ENCODE results near the gene ADGRG1. TPM values are rescaled to one million over a fixed set of nuclear protein-coding genes. Genes with fewer than 3 reads are reported as not detected.

ADGRG1 gene
- total RNA-seq, 1 experiment from 2014 or later, result 131 TPM

DNA sequence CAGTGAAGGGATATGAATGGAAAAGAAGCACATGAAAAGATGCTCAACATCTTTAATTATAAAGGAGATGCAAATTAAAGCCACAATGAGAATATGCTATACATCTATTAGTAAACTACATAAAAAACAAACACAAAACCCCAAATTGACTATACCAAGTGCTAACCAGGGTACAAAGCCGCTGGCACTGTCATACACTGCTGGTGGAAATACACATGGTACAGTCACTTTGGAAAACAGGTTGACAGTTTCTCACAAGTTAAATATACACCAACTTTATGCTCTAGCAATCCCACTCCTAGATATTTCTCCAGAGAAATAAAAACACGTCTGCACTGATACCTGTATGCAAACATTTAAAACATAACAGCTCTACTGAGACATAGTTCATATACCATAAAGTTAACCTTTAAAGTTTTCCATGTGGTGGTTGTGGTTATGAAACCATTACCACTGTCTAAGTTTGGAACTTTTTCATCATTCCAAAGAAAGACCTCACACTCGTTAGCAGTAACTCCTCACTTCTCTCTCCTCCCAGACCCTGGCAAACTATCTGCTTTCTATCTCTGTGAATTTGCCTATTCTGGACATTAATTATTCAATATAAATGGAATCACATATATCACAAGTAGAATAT is 43.3 kb upstream of the ADGRG1 start:
- no peaks in the 10 kb centered on the region for H3K79me2 ChIP-seq (ENCODE audit: low read depth)
- H3K9me2 ChIP-seq (ENCODE audit: insufficient read depth), result no peaks in the 10 kb centered on the region
- CTCF ChIA-PET, result interaction anchor here (0.7 kb wide), 2 partner anchors 125 to 534 kb away, joined by 3 to 5 read pairs; no protein-coding TSS in a partner anchor
- no peaks in the 10 kb centered on the region for H4K20me1 ChIP-seq (ENCODE audit: insufficient read depth)
- BruUV-seq (replicated peaks), result no TSS peak
- no peak overlapping the region for H3K4me2 ChIP-seq
- H3K4me1 ChIP-seq (replicated peaks; ENCODE audit: insufficient read depth), result peaks cover 3% of the 10 kb centered on the region
- H3K27me3 ChIP-seq (ENCODE audit: insufficient read depth, low read depth), result no peaks in the 10 kb centered on the region
- no peak overlapping the region for H3K27ac ChIP-seq
- DNase-seq, result no peak
- TF ChIP-seq, protein P1, sequence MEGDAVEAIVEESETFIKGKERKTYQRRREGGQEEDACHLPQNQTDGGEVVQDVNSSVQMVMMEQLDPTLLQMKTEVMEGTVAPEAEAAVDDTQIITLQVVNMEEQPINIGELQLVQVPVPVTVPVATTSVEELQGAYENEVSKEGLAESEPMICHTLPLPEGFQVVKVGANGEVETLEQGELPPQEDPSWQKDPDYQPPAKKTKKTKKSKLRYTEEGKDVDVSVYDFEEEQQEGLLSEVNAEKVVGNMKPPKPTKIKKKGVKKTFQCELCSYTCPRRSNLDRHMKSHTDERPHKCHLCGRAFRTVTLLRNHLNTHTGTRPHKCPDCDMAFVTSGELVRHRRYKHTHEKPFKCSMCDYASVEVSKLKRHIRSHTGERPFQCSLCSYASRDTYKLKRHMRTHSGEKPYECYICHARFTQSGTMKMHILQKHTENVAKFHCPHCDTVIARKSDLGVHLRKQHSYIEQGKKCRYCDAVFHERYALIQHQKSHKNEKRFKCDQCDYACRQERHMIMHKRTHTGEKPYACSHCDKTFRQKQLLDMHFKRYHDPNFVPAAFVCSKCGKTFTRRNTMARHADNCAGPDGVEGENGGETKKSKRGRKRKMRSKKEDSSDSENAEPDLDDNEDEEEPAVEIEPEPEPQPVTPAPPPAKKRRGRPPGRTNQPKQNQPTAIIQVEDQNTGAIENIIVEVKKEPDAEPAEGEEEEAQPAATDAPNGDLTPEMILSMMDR (conservative IDR thresholded peaks at IDR 0.05), result no peak
- TF ChIP-seq EZH2 (IDR thresholded peaks at IDR 0.05; ENCODE audit: low read depth), result no peak
- POLR2A ChIA-PET (ENCODE audit: unreplicated experiment), result no interaction called here
- H3F3A ChIP-seq (ENCODE audit: insufficient read depth, low read depth), result peaks cover 6% of the 10 kb centered on the region
- H3K4me3 ChIP-seq, result no peak overlapping the region
- H3K9me3 ChIP-seq (ENCODE audit: insufficient read depth, low read depth), result no peaks in the 10 kb centered on the region
- no peaks in the 10 kb centered on the region for H3K36me3 ChIP-seq (ENCODE audit: low read depth)
- intact Hi-C loops (cut with micrococcal nuclease; ENCODE audit: unreplicated experiment), result no loop called here
- no peak overlapping the region for H2AFZ ChIP-seq

DNA sequence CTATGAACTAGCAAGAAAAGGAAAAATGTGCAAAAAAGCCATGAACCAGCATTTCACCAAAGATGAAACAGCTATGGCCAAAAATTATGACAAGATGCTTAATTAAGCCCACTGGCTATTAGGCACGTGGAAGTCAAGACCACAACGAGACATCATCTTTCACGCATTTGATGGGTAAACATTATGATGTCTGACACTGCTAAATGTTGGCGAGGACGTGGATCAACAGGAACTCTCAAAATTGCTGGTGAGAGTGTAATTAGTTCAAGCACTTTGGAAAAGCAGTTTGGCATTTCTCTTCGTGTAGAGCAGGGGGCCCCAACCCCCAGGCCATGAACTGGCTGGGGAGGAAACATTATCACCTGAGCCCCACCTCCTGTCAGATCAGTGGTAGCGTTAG is 39.6 kb upstream of the ADGRG1 start:
- intact Hi-C loops (cut with micrococcal nuclease; ENCODE audit: unreplicated experiment), result no loop called here
- no peak overlapping the region for H2AFZ ChIP-seq
- TF ChIP-seq, protein P1 (conservative IDR thresholded peaks at IDR 0.05), result no peak
- no peak for TF ChIP-seq EZH2 (IDR thresholded peaks at IDR 0.05; ENCODE audit: low read depth)
- no peak overlapping the region for H3K4me2 ChIP-seq
- H3K79me2 ChIP-seq (ENCODE audit: low read depth), result no peaks in the 10 kb centered on the region
- H3K9me2 ChIP-seq (ENCODE audit: insufficient read depth), result no peaks in the 10 kb centered on the region
- H4K20me1 ChIP-seq (ENCODE audit: insufficient read depth), result no peaks in the 10 kb centered on the region
- no peak for DNase-seq
- H3K9me3 ChIP-seq (ENCODE audit: insufficient read depth, low read depth), result no peaks in the 10 kb centered on the region
- H3K27me3 ChIP-seq (ENCODE audit: insufficient read depth, low read depth), result no peaks in the 10 kb centered on the region
- CTCF ChIA-PET, result interaction anchor here (0.7 kb wide), 1 partner anchor 133 kb away, joined by 3 read pairs; no protein-coding TSS in a partner anchor
- H3K4me3 ChIP-seq, result no peak overlapping the region
- POLR2A ChIA-PET (ENCODE audit: unreplicated experiment), result interaction anchor here (0.5 kb wide), 1 partner anchor 418 kb away, joined by 8 read pairs; no protein-coding TSS in a partner anchor
- H3K27ac ChIP-seq, result no peak overlapping the region
- H3F3A ChIP-seq (ENCODE audit: insufficient read depth, low read depth), result peaks cover 22% of the 10 kb centered on the region
- H3K36me3 ChIP-seq (ENCODE audit: low read depth), result no peaks in the 10 kb centered on the region
- H3K4me1 ChIP-seq (replicated peaks; ENCODE audit: insufficient read depth), result peaks cover 16% of the 10 kb centered on the region
- BruUV-seq (replicated peaks), result no TSS peak

DNA sequence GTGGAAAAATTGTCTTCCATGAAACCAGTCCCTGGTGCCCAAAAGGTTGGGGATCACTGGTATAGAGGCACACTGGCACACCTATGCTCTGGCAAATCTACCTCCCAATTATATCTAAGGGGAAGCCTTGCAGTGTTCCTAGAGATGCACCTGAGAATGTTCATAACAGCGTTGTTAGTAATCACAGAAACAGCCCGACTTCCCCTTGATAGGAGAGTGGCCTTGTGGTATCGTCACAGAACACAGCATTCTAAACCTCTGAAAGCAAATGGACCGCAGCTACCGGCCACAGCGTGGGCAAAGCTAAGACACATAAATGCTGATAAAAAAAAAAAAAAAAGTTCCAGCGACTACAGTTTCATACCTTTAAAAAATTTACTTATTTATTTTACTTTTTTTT is 39.1 kb upstream of the ADGRG1 start:
- no peaks in the 10 kb centered on the region for H3K9me3 ChIP-seq (ENCODE audit: insufficient read depth, low read depth)
- no peaks in the 10 kb centered on the region for H3K79me2 ChIP-seq (ENCODE audit: low read depth)
- no peak overlapping the region for H3K4me3 ChIP-seq
- DNase-seq, result no peak
- peaks cover 16% of the 10 kb centered on the region for H3K4me1 ChIP-seq (replicated peaks; ENCODE audit: insufficient read depth)
- peaks cover 22% of the 10 kb centered on the region for H3F3A ChIP-seq (ENCODE audit: insufficient read depth, low read depth)
- no peaks in the 10 kb centered on the region for H3K27me3 ChIP-seq (ENCODE audit: insufficient read depth, low read depth)
- ChIA-PET CTCF (interaction anchor here (0.7 kb wide), 2 partner anchors 341 to 1462 kb away, joined by 4 to 6 read pairs; no protein-coding TSS in a partner anchor), POLR2A (ENCODE audit: unreplicated experiment) (no interaction called here)
- no peaks in the 10 kb centered on the region for H4K20me1 ChIP-seq (ENCODE audit: insufficient read depth)
- no TSS peak for BruUV-seq (replicated peaks)
- H2AFZ ChIP-seq, result no peak overlapping the region
- no peaks in the 10 kb centered on the region for H3K36me3 ChIP-seq (ENCODE audit: low read depth)
- TF ChIP-seq, protein P1 (conservative IDR thresholded peaks at IDR 0.05), result no peak
- TF ChIP-seq EZH2 (IDR thresholded peaks at IDR 0.05; ENCODE audit: low read depth), result no peak
- intact Hi-C loops (cut with micrococcal nuclease; ENCODE audit: unreplicated experiment), result no loop called here
- no peak overlapping the region for H3K27ac ChIP-seq
- no peaks in the 10 kb centered on the region for H3K9me2 ChIP-seq (ENCODE audit: insufficient read depth)
- no peak overlapping the region for H3K4me2 ChIP-seq
